Brain pericyte (primary cell): ENCODE measurements around the gene LIF.

Experiments used
- DNase-seq: peaks from one replicate; pipeline ENCODE4 v3.0.0-alpha.2; 2012; ENCODE audit warnings: low read depth, low spot score

Gene LIF

GRCh38 chr22:30245985-30246813 is at the start of gene LIF:
Gene LIF, minus strand, starts transcription at chr22:30246759. Its CDS starts 64 bp downstream, at chr22:30246695.
- DNase-seq: no peak

- DNase-seq: no peak
Observed at GRCh38 chr22:30296324-30296723, 49.8 kb upstream of the LIF start.

- DNase-seq: no peak
Observed at GRCh38 chr22:30295576-30295975, 49.0 kb upstream of the LIF start.

DNA sequence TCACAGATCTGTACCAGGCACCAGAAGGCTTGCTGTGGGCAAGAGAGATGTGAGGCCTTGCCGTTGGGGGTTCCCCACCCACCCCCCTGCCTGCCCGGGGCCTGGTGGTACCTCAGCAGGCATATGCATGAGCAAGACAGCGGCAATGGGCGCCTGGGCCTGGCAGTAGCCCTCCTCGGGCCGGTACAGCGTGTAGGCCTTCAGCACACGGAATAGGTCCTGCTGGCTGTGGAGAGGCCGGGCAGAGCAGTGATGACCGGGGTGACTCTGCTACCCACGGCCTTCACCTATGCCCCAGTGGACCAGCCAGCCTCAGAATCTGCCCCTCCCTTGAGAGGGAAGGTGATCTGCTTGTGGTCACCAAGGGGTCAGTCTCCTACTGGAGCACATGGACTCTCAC is 48.3 kb upstream of the LIF start:
- no peak for DNase-seq

DNA sequence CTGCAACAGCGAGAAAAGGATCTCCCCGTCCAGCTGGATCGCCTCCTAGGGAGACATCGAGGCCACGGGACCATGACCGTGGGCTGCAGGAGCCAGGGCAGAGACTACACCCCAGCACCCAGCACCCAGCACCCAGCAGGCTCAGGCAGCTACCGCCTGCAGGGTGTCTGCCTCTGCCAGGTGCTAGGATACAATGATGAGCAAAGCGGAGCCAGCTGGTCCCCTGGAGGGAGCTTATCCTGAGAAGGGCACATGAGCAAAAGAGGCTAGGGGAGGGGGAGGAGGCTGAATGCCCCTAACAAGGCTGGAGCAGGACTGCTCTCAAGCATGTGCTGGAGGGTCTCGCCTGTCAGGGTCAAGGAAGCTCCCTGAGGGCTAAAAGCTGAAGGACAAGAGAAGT is 47.5 kb upstream of the LIF start:
- DNase-seq: no peak

DNA sequence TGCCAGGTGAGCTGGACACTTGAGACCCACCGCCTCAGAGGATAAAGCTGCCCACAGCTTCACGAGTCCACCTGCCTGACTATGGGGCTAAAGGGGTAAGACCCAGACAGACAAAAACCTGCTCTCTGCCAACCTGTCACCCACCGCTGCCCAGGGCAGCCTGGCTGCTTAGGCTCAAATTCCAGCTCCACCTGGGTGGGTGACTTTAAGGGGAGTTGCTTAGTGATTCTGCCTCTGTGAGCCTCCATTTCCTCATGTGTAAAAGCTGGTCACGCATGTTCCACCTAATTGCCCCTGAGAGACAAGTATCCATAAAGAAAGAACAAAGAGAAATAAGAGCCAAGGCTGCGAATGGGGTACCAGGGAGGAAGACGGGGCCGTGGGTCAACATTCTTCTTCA is 46.5 kb upstream of the LIF start:
- DNase-seq: no peak

DNA sequence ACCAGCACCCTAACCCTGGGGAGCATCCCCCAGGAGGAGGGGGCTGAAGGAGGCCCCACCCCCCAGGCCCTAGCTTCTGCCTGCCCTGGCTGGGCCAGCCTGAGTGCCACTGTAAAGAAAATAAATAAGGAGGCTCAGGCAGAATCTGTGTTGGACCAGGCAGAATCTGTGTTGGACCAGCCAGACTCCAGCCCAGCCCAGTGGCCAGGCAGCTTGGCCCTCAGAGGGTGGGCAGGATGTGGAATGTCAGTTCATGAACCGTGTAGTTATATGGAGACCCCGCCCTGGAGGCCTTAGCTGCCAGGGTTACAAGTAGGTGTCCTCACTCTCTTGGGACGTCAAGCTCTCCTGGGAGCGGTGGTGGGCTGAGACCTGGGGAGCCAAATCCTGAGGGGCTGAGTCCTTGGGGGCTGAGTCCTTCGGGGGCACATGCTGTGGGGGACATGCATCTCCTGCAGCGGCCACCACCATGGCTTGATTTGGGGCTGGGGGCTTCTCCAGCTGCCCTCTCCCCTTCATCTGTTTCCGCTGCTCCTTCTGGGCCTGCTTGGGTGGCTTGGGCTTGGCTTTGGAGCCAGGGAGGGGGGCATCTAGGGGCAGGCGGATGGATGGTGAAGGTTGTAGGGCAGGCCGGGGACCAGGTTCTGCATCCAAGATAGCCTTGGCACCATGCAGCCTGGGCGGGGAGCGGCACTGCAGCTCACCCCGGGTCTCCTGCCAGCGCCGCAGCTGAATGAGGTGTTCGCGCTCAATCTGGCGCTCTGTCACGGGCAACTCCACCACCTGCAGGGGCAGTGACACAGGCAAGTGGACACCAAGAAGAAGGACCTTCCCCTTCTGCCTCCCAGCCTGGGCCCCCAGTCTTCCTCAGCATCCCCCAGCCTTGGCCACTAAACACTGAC is 45.8 kb upstream of the LIF start:
- DNase-seq: no peak

- no peak for DNase-seq
Observed at GRCh38 chr22:30291058-30291892, 44.7 kb upstream of the LIF start.

DNA sequence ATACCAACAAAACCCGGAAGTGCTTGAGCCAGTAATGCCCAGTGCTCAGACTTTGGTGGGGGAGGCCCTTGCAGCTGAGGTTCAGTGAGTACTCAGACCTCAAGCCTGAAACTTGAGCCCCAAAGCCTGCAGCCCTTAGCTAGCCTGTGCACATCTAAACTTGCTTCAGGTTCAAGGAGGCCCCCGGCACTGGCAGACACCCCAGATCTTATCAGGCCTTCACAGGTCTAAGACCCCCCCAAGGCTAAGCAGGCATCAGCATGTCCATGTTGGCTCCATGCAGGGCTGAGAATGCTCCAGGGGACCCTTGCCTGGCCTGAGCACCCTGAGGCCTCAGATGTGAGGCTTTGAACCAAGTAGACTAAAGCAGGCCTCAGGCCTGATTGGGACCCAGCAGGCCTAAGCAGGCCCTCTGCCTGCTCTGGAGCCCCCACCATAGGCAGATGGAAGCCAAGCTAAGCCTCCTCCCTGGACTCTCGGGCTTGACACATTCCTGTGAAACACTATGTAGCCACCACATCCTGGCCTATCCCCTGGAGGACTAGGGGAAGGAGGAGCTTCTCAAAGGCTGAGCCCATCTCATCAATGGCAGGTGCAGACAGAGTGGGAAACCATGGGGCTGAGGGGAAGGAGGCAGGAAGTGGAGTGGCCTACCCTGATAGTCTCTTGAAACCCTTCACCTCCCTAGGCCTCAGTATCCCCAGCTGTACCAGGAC is 43.9 kb upstream of the LIF start:
- DNase-seq: no peak

- DNase-seq: no peak
Observed at GRCh38 chr22:30289980-30290313, 43.4 kb upstream of the LIF start.

- DNase-seq: peak; percentile 94
Observed at GRCh38 chr22:30289141-30289979, 42.8 kb upstream of the LIF start, which contains the start of gene CASTOR1. Gene CASTOR1, minus strand, starts transcription at chr22:30289505. Its CDS starts 8 bp downstream, at chr22:30289497.

DNA sequence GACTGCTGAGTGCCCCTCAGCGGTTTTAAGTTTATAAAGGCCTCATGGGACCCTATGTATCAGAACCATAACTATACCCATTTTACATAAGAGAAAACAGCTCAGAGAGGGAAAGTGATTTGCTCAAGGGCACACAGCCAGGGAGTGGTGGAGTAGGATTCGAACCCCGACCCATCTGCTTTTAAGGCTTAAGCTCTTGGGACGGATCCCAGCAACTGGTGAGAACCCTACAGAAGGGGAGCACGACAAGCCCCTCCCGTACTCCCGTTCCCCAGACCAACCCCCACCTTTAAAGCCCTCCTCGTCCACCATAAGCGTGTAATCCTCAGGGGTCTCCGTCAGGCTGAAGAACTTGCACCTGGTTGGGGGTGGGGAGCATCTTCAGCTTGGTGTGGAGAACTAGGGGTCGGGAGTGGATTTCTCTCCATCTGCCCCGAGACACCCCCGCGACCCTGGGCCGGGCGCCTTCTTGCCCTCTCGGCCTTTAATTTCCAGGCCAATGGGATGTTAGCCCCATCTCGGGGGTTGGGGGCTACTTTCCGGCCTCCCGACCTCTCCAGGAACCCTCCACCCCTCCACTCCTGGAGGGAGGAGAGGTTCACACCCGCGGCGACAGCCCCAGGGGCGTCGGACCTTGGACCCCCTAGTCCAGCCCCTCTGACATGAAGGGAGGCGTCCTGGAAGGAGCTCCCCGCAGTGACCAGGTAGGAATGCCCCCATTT is 42.0 kb upstream of the LIF start:
- no peak for DNase-seq

- peak; percentile 82 for DNase-seq
Observed at GRCh38 chr22:30287648-30288418, 41.3 kb upstream of the LIF start.

DNA sequence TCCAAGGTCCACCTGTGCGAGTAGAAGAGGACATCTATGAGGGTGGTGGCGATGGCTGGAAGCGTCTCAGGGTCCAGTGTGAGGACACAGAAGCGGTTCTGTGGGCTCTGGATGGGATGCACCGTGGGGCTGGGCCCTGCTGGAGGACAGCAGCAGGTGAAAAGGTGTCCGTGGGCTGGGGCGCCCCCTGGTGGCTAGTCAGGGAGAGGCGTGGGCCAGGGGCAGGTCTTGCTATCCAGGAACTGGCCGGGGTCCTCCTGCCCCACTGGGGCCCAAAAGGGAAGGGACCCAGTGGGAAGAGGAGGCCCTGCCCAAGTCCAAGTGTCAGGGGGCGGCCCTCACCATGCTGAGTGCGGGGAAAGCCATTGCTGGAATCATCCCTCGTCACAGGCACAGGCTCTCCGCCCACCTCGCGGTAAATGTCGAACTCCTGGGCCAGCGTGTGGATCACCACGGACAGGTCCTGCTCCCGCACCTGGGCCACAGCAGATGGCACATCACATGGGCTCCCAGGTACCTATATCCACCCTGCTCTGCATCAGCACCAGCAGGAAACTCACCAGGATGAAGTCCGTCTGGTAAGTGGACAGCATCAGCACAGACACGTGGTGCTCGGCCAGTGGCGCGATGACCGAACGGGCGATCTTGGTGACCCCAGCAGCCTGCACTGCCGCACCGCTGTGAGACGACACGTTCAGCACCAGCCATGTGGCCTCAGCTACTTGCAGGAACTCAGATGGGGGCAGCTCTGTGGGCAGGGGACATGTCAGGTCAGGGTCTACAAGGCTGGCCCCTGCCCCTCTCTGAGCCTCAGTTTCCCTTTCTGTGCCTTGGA is 40.5 kb upstream of the LIF start:
- no peak for DNase-seq

- DNase-seq: no peak
Observed at GRCh38 chr22:30286331-30286730, 39.8 kb upstream of the LIF start.

DNA sequence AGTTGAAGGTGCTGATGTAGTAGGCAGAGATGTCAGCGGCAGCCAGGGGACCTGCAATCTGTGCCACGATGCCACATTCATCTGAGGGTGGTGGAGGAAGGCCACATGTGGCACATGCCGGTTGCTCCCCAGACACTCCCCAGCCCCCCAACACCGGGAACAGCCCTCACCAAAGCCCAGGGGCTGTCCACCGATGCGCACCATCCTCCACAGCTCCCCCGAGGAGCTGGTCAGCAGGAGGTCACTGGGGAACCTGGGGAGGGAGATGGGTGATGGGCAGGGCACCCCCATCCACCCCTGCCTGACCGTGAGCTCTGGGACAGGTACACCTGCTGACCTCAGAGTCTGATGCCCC is 39.3 kb upstream of the LIF start:
- no peak for DNase-seq

DNA sequence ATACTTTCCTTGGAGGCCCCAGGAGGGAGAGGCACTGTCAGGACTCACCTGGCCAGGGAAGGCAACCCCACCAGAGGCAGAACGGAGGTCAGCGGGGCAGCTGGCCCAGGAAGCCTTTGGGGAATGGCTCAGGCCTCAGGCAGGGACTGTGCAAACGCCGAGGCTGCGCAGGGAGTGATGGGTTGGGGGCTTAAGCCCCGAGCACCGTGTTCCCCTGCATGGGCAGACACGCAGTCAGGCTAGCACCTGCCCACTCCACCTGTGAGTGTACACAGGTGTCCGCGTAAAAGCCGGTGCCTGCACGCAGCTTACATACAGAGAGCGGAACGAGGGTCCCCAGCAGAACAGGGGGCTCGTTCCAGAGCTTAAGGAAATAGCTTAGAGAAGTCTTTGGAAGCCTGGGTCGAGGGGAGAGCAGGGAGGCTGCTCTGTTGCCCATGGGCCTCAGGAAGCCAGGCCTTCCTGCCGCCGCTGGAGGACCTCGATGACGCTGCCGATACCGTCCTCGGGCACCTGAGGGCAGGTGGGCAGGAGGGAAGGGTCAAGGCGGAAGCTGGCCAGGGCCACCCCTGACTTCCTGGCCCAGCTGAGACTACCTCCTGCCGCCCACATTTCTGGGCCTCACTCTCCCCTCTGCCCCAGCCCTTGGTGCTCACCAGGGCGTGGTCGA is 38.8 kb upstream of the LIF start:
- DNase-seq: no peak
